IPS-18a (cell line): ENCODE measurements around the gene MPG.

Experiments used
- H3K27ac ChIP-seq: one replicate; pipeline ENCODE4 v1.5.1; 2013; ENCODE audit warnings: low read length
- H3K27me3 ChIP-seq: one replicate; pipeline ENCODE4 v1.6.1; 2013; ENCODE audit warnings: mild to moderate bottlenecking, low read length; ENCODE audit not compliant: control insufficient read depth, insufficient read depth
- H3K36me3 ChIP-seq: one replicate; pipeline ENCODE4 v1.6.1; 2013; ENCODE audit warnings: low read depth, low read length; ENCODE audit not compliant: control insufficient read depth
- H3K4me1 ChIP-seq: one replicate; pipeline ENCODE4 v1.6.1; 2013; ENCODE audit warnings: low read depth, low read length; ENCODE audit not compliant: control insufficient read depth
- H3K4me3 ChIP-seq: one replicate; pipeline ENCODE4 v1.5.1; 2013; ENCODE audit warnings: low read length
- H3K9ac ChIP-seq: one replicate; pipeline ENCODE4 v1.6.1; 2013; ENCODE audit warnings: mild to moderate bottlenecking, low read length, moderate library complexity
- H3K9me3 ChIP-seq: one replicate; pipeline ENCODE4 v1.6.1; 2013; ENCODE audit warnings: low read depth, low read length; ENCODE audit not compliant: control insufficient read depth

MPG gene

GRCh38 chr16:62968-63391 lies 15.0 kb upstream of the MPG start:
- Histone ChIP-seq H3K9ac (no peak overlapping the region), H3K4me1 (no peaks in the 10 kb centered on the region), H3K4me3 (no peak overlapping the region), H3K9me3 (no peaks in the 10 kb centered on the region), H3K27ac (no peak overlapping the region), H3K27me3 (no peaks in the 10 kb centered on the region), H3K36me3 (peaks cover 13% of the 10 kb centered on the region)

GRCh38 chr16:63466-63865 lies 14.6 kb upstream of the MPG start:
- H3K4me3 ChIP-seq, result no peak overlapping the region
- no peak overlapping the region for H3K27ac ChIP-seq
- H3K27me3 ChIP-seq, result no peaks in the 10 kb centered on the region
- no peak overlapping the region for H3K9ac ChIP-seq
- H3K36me3 ChIP-seq, result peaks cover 8% of the 10 kb centered on the region
- no peaks in the 10 kb centered on the region for H3K4me1 ChIP-seq
- H3K9me3 ChIP-seq, result no peaks in the 10 kb centered on the region

- Histone ChIP-seq H3K27me3 (no peaks in the 10 kb centered on the region), H3K9ac (no peak overlapping the region), H3K9me3 (no peaks in the 10 kb centered on the region), H3K27ac (no peak overlapping the region), H3K4me3 (no peak overlapping the region), H3K4me1 (no peaks in the 10 kb centered on the region), H3K36me3 (peaks cover 4% of the 10 kb centered on the region)
Measured at GRCh38 chr16:63998-64913, 13.8 kb upstream of the MPG start.

- H3K4me1 ChIP-seq, result no peaks in the 10 kb centered on the region
- H3K27ac ChIP-seq, result no peak overlapping the region
- H3K4me3 ChIP-seq, result no peak overlapping the region
- H3K27me3 ChIP-seq, result no peaks in the 10 kb centered on the region
- no peaks in the 10 kb centered on the region for H3K9me3 ChIP-seq
- peaks cover 4% of the 10 kb centered on the region for H3K36me3 ChIP-seq
- no peak overlapping the region for H3K9ac ChIP-seq
Measured at GRCh38 chr16:64914-65255, 13.1 kb upstream of the MPG start.

GRCh38 chr16:65745-66144 lies 12.3 kb upstream of the MPG start:
- Histone ChIP-seq H3K9ac (no peak overlapping the region), H3K9me3 (no peaks in the 10 kb centered on the region), H3K36me3 (peaks cover 4% of the 10 kb centered on the region), H3K27me3 (no peaks in the 10 kb centered on the region), H3K4me1 (peaks cover under 1% of the 10 kb centered on the region), H3K4me3 (no peak overlapping the region), H3K27ac (no peak overlapping the region)

- Histone ChIP-seq H3K9me3 (no peaks in the 10 kb centered on the region), H3K4me1 (peaks cover 7% of the 10 kb centered on the region), H3K27ac (no peak overlapping the region), H3K4me3 (no peak overlapping the region), H3K9ac (no peak overlapping the region), H3K36me3 (peaks cover 4% of the 10 kb centered on the region), H3K27me3 (no peaks in the 10 kb centered on the region)
Measured at GRCh38 chr16:66309-67182, 11.5 kb upstream of the MPG start.

GRCh38 chr16:67183-67791 lies 10.7 kb upstream of the MPG start:
- no peak overlapping the region for H3K9ac ChIP-seq
- H3K27ac ChIP-seq, result no peak overlapping the region
- H3K36me3 ChIP-seq, result peaks cover 4% of the 10 kb centered on the region
- H3K27me3 ChIP-seq, result no peaks in the 10 kb centered on the region
- no peaks in the 10 kb centered on the region for H3K9me3 ChIP-seq
- H3K4me1 ChIP-seq, result peaks cover 7% of the 10 kb centered on the region
- no peak overlapping the region for H3K4me3 ChIP-seq

- Histone ChIP-seq H3K27me3 (peaks cover 2% of the 10 kb centered on the region), H3K36me3 (peaks cover 4% of the 10 kb centered on the region), H3K4me3 (no peak overlapping the region), H3K9me3 (no peaks in the 10 kb centered on the region), H3K4me1 (peaks cover 12% of the 10 kb centered on the region), H3K9ac (no peak overlapping the region), H3K27ac (no peak overlapping the region)
Measured at GRCh38 chr16:67884-68789, 9.9 kb upstream of the MPG start.

GRCh38 chr16:69181-69580 lies 8.8 kb upstream of the MPG start:
- no peak overlapping the region for H3K27ac ChIP-seq

GRCh38 chr16:71210-71539 lies 6.8 kb upstream of the MPG start:
- Histone ChIP-seq H3K27me3 (peaks cover 8% of the 10 kb centered on the region), H3K9me3 (no peaks in the 10 kb centered on the region), H3K9ac (no peak overlapping the region), H3K4me3 (peak overlapping the region; percentile 61), H3K36me3 (no peaks in the 10 kb centered on the region), H3K4me1 (peaks cover 28% of the 10 kb centered on the region), H3K27ac (no peak overlapping the region)

More at GRCh38 chr16:69181-69580, 8.8 kb upstream of the MPG start:
- no peak overlapping the region for H3K9ac ChIP-seq
- peaks cover 8% of the 10 kb centered on the region for H3K27me3 ChIP-seq
- no peak overlapping the region for H3K4me3 ChIP-seq
- H3K9me3 ChIP-seq, result no peaks in the 10 kb centered on the region
- H3K36me3 ChIP-seq, result peaks cover 4% of the 10 kb centered on the region
- H3K4me1 ChIP-seq, result peaks cover 18% of the 10 kb centered on the region
